HG03469 (cell line): ENCODE measurements around the gene KIAA1549.
"Not testable (repeated sequence)": the region's sequence is repeated elsewhere in the genome, so short reads cannot be mapped to it uniquely, and the experiment has no call there.

Experiments used
- ATAC-seq: cut with Tn5 transposase; IDR thresholded peaks from one replicate; pipeline ENCODE4 v1.9.1; 2021; ENCODE audit warnings: mild to moderate bottlenecking, moderate library complexity, moderate number of reproducible peaks; ENCODE audit not compliant: unreplicated experiment

KIAA1549 gene

DNA sequence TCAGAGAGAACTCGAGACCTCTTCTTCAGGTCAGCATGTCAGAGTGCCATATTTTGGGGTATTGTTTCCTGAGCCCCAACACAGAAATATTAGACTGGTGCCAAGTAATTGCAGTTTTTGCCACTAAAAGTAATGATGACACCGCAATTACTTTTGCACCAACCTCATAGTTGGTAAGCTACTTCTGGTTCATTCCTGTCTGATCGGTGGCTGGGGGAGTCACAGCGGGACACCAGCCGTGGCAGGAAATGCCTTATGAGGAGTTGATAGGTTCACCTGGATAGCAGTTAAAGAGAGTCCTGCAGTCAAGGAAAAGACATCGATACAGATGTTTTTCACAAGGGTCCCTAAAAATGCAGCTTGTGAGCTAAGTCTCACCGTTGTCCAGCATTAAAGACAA is 159.3 kb downstream of the KIAA1549 start:
- ATAC-seq = no peak

DNA sequence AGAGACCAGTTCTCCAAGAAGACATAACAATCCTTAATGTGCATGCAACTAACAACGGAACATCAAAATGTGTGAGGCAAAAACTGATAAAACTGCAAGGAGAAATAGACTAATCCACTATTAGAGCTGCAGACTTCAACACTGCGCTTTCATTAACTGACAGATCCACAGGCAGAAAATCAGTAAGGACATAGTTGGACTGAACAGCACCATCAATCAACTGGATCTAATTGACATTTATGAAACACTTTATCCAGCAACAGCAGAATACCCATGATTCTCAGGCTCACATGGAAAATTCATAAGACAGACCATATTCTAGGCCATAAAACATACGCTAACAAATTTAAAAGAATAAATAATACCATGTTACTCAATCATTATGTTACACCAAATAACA is 161.6 kb downstream of the KIAA1549 start:
- ATAC-seq = no peak

DNA sequence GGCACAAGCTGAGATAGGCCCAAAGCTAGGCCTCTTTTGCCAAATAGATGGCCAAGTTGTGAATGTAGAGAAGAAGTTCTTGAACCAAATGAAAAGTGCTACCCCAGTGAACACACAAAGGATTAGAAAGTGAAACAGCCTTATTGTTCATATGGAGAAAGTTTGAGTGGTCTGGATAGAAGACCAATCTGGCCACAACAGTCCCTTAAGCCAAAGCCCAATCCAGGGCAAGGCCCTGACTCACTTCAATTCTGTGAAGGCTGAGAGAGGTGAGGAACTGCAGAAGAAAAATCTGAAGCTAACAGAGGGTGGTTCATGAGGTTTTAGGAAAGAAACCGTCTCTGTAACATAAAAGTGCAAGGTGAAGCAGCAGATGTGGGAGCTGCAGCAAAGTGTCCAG is 164.5 kb downstream of the KIAA1549 start:
- no peak for ATAC-seq

DNA sequence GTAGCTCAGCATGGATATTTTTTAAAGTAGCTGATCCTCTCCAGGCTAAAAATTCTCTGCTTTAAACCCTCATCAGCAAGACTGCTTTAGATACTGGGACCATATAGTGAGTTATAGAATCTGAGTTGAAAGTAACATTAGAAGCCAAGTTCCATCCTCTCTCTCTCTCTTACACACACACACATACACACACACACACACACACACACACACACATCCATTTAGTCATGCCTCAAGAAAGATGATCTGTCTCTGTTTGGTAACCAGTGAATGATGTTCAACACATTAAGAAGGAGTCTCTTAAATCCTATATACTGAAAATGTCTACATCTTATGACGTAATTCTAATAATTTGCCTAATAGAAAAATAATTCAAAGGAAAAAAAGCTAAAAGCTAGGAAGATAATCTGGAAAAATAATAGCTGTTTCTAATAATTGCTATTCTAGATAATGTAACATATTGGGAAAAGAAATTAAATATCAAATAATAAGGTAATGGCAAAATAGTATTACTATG is 166.3 kb downstream of the KIAA1549 start:
- no peak for ATAC-seq

DNA sequence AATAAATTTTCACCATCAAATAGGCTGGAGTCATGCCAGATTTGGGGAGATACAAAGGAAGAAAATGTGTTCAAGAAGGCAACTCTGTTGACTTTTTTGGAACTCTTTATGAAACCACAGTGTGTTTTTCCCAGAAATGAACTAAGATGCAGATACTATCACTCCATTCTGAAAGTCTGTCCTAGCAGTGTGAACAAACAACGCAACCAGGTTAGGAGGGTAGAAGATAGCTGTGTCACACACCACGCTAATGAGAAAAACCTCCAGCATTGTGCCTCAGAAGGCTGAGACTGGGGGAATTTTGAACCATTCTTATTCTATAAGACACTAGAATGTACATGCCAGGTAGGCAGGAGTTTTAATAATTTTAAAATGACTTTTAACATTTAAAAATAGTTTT is 167.2 kb downstream of the KIAA1549 start:
- no peak for ATAC-seq

DNA sequence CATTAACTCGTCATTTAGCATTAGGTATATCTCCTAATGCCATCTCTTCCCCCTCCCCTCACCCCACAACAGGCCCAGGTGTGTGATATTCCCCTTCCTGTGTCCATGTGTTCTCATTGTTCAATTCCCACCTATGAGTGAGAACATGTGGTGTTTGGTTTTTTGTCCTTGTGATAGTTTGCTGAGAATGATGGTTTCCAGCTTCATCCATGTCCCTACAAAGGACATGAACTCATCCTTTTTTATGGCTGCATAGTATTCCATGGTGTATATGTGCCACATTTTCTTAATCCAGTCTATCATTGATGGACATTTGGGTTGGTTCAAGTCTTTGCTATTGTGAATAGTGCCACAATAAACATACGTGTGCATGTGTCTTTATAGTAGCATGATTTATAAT is 169.9 kb downstream of the KIAA1549 start:
- ATAC-seq = not testable (repeated sequence)

DNA sequence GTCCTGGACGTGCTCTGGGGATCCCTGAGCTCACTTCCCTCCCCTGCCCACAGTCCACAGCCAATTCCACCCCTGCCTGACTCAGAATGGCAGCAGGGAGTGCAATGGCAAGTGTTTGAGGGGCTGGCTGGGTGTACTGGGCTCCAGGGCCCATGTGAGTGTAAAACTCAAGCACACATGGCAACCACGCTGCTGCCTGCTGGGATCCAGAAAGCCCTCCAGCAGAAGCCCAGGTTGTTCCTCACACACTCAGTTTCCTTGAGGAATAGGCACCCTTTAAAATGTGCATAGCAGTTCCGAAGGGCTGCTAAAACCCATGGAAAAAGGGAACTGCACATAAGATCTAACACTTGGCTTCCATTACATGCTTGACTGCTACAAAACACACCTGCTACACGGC is 171.8 kb downstream of the KIAA1549 start:
- ATAC-seq = no peak

DNA sequence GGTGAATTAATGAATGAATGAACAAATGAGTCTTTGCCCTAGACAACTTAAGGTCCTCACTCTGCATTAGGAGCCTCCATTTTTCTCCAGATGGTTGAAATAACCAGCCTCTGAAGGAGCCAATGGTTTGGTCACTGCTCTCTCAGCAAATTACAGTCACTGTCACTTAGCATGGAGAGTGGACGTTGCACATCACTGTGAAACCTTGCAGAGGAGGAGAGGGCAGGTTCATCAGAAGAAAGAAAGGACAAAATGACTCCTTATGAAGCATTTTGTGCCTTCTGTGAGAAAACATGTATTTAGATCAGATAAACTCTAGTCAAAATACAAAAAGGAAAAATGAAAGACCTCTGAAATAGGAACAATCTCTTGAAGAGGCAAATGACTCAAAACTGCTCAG is 176.6 kb downstream of the KIAA1549 start:
- ATAC-seq = no peak

DNA sequence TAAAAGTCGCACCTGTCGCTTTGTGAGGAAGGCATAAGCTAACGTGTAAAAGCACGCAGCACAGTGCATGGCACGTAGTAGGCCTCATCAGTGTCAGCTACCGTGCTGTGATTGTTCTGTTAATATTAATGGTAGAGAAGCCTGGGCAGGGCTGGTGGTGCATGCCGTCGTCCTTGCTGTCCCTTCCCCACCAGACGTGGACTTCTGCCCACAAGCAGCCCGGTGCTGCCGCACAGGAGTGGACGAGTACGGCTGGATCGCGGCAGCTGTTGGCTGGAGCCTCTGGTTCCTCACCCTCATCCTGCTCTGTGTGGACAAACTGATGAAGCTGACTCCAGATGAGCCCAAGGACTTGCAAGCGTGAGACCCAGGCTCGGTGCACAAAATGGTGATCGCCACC is 178.5 kb downstream of the KIAA1549 start:
- ATAC-seq = no peak

DNA sequence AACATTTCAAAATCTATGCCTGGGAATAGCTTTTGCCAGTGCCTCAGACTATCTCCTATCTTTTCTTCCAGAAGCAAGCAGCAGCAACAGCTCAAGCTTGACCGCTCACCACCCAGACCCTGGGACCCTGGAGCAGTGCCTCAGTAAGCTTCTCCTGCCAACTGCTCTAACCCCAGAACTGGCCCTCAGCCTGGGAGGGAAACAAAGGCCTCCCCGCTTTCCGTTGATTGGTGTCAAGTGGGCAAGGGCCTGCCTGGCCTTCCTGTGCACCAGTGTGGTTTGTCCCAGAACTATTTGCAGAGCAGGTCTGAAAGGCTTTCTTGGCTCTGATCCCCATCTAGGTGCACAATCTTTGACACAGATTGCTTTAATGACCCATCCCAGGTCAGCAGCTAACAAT is 179.9 kb downstream of the KIAA1549 start:
- no peak for ATAC-seq

DNA sequence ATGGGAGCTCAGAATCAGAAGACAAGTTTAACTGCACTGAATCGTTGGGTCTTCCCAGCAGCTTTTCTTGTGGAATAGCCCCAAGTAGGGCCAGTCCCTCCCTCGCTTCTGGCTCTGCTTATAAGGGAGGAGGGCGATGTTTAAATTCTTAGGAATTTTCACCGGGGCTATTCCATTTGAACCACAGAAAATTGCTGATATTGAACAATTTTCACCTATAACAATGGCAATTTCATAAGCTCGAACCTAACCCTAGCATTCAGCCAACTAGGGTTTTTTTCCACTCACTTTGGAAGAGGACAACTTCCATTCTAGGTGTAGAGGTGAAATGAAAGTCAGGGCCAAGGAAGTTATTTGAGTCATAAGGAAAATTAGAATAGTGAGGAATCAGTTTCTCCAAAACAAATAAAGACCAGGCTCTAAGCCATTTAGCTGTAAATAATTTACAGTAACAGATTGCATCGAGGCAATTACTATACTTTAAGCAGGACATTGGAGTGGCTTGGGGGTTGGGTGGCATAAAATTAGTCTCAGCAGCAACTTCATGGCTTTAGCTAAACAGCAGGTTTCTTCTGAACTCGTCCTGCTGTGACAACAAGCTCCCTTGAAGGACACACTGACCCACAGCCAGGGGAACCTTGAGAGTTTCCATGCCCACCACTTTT is 181.7 kb downstream of the KIAA1549 start:
- ATAC-seq = no peak

DNA sequence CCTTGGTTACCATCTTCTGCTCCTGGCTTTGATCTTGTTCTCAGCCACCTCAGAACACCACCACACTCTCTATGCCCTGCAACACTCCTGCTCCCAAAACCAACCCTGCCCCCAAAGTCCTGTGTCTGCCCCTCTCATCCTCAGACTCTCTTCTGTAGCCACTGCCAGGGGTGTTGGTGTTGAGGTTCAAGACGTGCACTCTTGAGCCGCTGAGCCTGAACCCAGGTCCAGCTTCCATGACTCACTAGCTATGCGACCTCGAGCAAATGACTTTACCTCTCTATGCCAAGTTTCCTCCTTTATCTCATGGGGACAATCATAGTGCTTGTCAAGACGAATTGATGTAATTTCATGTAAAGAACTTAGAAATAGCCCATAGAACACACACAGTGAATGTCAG is 182.4 kb downstream of the KIAA1549 start:
- ATAC-seq = no peak

DNA sequence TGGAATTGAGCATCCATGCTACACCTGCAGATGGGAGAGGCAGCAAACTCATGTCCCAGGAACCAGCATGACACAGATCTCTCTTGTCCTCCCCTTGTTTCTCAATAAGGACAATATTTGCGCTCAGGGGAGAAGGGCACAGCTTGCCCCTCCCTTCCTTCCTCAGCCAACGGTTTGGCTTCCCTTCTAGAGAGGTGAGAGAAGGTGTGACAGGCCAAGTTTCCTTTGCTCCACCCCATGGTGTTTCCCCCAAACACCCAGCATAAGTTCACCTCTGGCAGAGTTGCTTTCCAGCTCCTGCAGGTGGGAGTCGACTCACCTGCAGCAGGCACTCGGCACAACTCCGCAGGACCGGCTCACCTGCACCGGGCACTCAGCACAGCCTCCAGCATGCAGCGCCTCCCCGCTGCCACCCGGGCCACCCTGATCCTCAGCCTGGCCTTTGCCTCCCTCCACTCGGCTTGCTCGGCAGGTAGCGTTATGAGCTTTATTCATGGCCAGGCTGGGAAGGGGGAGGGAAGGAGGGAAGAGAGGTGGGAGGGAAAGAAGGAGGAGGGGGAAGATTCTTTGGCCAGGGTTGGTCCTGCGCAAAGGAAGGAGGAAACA is 183.4 kb downstream of the KIAA1549 start, which contains the start of the genes ATP6V0A4 and TMEM213:
Gene ATP6V0A4 (minus strand): TSS at position 482 of the 606 bp plus-strand sequence. CDS start 26,949 bp downstream, outside the sequence.
Gene TMEM213 (plus strand): TSS at position 280 of the 606 bp plus-strand sequence. CDS start 111 bp downstream, at position 391.
- no peak for ATAC-seq

DNA sequence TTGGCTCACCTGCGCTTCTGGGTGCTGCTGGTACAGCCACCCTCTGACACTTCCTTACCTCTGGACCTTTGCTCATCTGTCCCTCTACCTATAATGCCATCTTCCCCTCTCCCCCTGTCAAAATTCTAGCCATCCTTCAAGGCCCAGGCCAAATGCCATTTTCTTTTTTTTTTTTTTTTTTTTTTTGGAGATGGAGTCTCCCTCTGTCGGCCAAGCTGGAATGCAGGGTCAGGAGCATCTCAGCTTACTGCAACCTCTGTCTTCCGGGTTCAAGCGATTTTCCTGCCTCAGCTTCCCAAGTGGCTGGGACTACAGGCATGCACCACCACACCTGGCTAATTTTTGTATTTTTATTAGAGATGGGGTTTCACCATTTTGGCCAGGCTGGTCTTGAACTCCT is 184.1 kb downstream of the KIAA1549 start:
- not testable (repeated sequence) for ATAC-seq

DNA sequence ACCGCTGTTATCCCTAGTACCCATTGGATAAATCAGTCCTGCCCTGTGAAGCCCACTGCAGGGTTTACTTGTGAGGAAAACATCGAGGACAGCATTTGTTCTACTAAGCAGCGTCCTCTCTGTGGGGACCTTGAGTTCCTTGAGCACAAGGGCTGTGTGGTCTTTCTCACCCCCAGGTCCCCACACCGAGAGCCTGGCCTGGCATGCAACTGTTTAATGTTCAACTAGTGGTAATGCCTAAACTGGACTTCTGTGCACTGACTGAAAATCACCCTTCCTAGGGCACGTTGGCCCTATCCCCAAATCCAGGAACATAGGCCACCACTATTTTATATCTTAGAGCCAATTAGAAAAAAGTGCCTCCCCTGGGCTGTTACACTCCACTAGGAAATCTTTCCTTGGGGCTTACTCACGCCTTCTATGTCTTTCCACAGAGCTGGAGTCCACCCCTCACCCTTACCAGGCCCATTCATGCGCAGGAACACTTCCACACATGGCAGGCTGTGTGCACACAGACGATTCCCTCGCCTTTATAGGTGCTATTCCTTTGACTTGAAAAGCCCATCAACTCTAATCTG is 185.1 kb downstream of the KIAA1549 start:
- ATAC-seq = no peak

DNA sequence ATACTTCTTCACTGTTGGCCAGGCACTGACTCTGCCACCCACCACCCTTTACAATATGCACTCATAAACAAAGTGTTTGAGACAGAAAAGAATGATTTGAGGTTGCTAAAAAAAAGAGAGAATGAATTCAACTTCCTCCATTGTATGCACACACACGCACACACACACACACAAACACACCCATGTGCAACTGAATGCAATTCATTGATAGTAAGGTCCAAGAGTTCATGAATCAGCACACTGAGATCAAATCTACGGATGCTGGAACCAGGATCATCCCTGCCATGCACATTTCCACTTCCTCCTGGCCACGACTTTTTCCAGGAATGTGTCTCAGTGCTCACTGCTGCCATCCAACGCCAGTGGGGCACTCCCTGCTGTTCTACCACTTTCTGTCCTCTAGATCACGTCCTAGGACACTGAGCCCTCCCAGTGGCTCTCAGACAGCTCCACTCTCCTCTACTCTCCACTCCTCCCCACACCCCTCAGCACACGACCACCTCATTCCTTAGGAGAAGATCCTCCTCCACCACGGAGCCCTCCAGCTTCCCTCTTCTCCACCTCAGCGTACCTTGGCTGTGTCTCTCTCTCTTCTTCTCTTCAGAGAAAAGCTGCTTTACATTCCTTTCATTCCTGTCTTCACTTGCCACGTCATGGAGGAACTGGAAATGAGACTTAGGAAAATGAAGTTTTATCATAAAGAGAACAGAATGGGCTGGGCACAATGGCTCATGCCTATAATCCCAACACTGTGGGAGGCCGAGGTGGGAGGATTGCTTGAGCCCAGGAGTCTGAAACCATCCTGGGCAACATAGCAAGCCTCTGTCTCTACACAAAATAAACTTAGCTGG is 195.4 kb downstream of the KIAA1549 start:
- no peak for ATAC-seq

DNA sequence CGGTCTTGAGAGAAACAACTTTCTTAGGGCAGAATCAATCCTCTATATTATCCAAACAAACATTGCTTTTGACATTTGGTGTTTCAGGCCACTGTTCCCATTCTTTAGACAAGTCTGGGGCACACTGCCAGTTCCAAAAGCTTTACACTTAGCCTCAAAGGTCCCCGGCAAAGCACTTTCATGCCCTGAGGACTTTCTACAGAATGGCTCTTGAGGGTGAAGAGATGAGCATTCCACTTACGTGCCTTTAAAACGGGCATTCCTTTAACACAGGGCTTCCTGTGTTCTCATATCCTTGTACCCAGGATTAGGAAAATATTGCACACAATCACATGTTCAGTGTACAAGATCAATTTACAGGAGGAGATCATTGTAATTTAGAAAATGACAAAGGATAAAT is 196.5 kb downstream of the KIAA1549 start:
- no peak for ATAC-seq
